Ishikawa (cell line): ENCODE measurements around the gene NOA1.

ENCODE experiments used
- MAX ChIP-seq: IDR thresholded peaks from 2 replicates; pipeline ENCODE4 v1.6.1; 2012
- RAD21 ChIP-seq: IDR thresholded peaks from 2 replicates; pipeline ENCODE4 v1.6.1; 2012; ENCODE audit warnings: low read depth

GRCh38 chr4:56978750-56979303 is 1.4 kb upstream of the NOA1 start, which contains the start of gene POLR2B:
- TF ChIP-seq RAD21 (no peak), MAX (peak; percentile 84)
